Right atrium auricular region (tissue), 2 donors: Measurements from ENCODE around the gene OGFR. TPM values are rescaled to one million over a fixed set of nuclear protein-coding genes. Genes with fewer than 3 reads are reported as not detected.

Experiments
- DNase-seq: peaks from one replicate; pipeline ENCODE4 v3.0.0-alpha.2; 2019; ENCODE audit warnings: low spot score
- H3K27ac ChIP-seq, 2 donors: fragments of 200-600 bp; sonication (generic); 1 replicate in 1 of 2; 2 replicates in 1 of 2; pipeline ENCODE4 v1.5.1; 2016 to 2019
- H3K27me3 ChIP-seq, 2 donors: fragments of 200-600 bp; sonication (generic); one replicate each; pipeline versions ENCODE4 v1.5.1 to v1.6.0; 2017 to 2019
- H3K36me3 ChIP-seq: fragments of 200-600 bp; sonication (generic); one replicate; pipeline ENCODE4 v1.5.1; 2016
- H3K4me1 ChIP-seq, 2 donors: fragments of 200-600 bp; sonication (generic); one replicate each; pipeline versions ENCODE4 v1.5.1 to v1.6.0; 2017 to 2019
- H3K4me3 ChIP-seq, 2 donors: fragments of 200-600 bp; sonication (generic); 1 replicate in 1 of 2; 2 replicates in 1 of 2; pipeline ENCODE4 v1.5.1; 2017 to 2019; ENCODE audit warnings: mild to moderate bottlenecking in 1 of 2, moderate library complexity in 1 of 2
- H3K9me3 ChIP-seq, 2 donors: fragments of 200-600 bp; sonication (generic); one replicate each; pipeline ENCODE4 v1.5.1; 2019
- total RNA-seq, 2 donors: library from RNA; depleted of rRNA; stranded (reverse); fragments of >200 nt; gene quantifications; one replicate each; pipeline ENCODE4 v1.1.0, GENCODE V29; 2016
- TF ChIP-seq, protein P1 (sequence below), 2 donors: fragments of 200-600 bp; sonication (generic); IDR thresholded peaks; one replicate each; pipeline ENCODE4 v1.5.1; 2019; ENCODE audit warnings: antibody characterized with exemption in 2 of 2

The OGFR gene
- total RNA-seq, 2 donors from 2014 or later: 17.3 to 31.2 TPM

DNA sequence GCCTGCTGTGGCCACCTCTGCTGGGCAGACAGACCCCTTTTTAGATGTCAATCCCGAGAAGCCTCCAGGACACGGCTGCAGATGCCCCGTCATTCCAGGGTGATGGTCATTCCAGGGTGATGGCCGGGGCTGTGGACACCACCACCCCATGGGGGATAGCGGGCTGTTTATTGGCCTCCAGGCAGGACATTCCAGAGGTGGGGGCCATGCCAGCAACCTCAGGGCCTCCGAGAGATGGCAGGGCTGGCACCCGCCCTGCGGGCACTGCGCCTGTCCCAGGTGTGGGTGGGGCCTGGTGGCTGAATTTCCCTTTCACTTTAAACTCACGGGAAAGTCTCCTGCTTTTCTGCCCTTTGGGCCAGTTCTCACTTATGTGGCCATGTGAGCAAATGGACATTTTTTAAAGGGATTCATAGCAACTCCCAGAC is 26.7 kb downstream of the OGFR start:
- peaks cover 0 to 6% of the 10 kb centered on the region in 2 donors for H3K4me1 ChIP-seq
- H3K36me3 ChIP-seq: no peaks in the 10 kb centered on the region
- no peak for DNase-seq
- no peaks in the 10 kb centered on the region for H3K9me3 ChIP-seq
- no peak overlapping the region for H3K4me3 ChIP-seq
- H3K27ac ChIP-seq: no peak overlapping the region
- no peaks in the 10 kb centered on the region for H3K27me3 ChIP-seq
- TF ChIP-seq, protein P1, sequence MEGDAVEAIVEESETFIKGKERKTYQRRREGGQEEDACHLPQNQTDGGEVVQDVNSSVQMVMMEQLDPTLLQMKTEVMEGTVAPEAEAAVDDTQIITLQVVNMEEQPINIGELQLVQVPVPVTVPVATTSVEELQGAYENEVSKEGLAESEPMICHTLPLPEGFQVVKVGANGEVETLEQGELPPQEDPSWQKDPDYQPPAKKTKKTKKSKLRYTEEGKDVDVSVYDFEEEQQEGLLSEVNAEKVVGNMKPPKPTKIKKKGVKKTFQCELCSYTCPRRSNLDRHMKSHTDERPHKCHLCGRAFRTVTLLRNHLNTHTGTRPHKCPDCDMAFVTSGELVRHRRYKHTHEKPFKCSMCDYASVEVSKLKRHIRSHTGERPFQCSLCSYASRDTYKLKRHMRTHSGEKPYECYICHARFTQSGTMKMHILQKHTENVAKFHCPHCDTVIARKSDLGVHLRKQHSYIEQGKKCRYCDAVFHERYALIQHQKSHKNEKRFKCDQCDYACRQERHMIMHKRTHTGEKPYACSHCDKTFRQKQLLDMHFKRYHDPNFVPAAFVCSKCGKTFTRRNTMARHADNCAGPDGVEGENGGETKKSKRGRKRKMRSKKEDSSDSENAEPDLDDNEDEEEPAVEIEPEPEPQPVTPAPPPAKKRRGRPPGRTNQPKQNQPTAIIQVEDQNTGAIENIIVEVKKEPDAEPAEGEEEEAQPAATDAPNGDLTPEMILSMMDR (IDR thresholded peaks at IDR 0.05): no peak

DNA sequence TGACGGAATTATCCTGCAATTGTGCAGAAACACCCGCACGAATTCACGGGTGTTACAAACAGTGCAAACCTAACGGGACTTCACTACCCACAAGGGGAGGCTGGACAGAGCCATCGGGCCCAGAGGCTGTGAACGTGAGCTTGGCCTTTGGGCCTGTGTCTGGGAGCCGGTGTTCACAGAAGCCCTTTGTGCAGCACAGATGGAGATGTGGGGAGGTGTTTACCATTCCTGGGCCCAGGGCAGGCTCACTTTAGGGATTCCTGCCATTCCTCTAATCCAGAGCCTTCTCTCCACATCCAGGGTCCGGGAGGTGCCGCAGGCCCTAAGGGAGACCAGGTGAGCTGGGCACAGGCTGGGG is 27.2 kb downstream of the OGFR start:
- H3K27me3 ChIP-seq: no peaks in the 10 kb centered on the region
- no peak overlapping the region for H3K4me3 ChIP-seq
- TF ChIP-seq, protein P1 (IDR thresholded peaks at IDR 0.05): no peak
- no peak for DNase-seq
- peaks cover 0 to 6% of the 10 kb centered on the region in 2 donors for H3K4me1 ChIP-seq
- H3K9me3 ChIP-seq: no peaks in the 10 kb centered on the region
- no peaks in the 10 kb centered on the region for H3K36me3 ChIP-seq
- no peak overlapping the region for H3K27ac ChIP-seq

DNA sequence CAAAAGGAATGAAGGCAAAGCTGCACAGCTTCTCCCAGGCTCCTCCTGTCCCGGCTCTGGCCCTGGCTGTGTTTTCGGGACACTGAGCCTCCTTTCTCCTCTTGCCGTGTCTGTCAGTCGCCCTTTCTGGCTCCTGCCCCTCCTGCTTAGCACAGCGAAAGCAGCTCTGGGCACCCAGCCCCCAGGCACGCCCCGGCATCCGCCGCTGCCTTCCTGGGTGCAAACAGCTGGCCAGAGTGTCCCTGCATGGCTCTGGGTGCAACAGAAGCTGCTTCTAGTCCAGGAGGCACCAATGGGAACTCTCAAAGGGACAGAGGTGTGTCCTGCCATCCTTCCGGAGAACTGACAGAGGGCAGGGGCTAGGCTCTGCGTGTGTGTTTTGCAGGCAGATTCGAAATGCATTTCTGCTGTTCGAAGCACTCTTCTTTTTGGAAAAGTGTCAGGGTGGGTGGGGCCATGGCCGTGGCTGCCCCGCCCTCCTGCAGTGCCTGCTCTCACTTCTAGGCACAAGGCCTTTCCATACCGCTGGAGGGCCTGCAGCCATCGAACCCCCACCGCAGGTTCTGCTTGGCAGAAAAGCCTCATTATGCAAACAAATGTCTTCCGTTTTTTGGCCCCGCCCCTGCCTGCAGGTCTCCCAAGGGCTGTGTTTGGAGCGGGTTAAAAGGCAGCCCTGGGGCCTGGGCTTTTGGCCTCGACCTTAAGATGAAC is 27.7 kb downstream of the OGFR start:
- H3K27me3 ChIP-seq: no peaks in the 10 kb centered on the region
- no peak overlapping the region for H3K27ac ChIP-seq
- peaks cover 0 to 6% of the 10 kb centered on the region in 2 donors for H3K4me1 ChIP-seq
- DNase-seq: no peak
- TF ChIP-seq, protein P1 (IDR thresholded peaks at IDR 0.05): no peak
- H3K36me3 ChIP-seq: no peaks in the 10 kb centered on the region
- no peak overlapping the region for H3K4me3 ChIP-seq
- H3K9me3 ChIP-seq: no peaks in the 10 kb centered on the region

DNA sequence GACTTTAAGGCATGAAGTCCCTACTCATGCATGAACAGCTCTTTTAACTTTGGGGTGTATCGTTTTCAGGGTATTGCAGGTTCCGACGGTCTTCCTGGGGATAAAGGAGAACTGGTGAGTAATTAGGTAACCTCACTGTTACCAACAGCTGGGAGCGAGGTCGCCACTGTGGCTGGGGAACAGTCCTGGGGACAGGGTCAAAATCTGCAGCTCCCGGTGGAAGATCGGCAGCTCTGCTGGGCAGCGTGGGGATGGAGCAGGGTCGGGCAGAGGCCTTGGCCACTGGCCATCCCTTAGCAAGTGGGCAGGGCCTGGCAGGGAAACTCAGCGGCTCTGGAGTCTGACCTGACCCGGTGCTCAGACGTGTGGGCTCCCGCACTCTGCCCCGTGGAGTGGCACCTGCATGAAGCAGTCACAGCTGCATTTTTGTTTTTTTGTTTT is 28.3 kb downstream of the OGFR start:
- DNase-seq: no peak
- H3K36me3 ChIP-seq: no peaks in the 10 kb centered on the region
- H3K4me3 ChIP-seq: no peak overlapping the region
- no peaks in the 10 kb centered on the region for H3K9me3 ChIP-seq
- H3K27ac ChIP-seq: no peak overlapping the region
- TF ChIP-seq, protein P1 (IDR thresholded peaks at IDR 0.05): no peak
- H3K4me1 ChIP-seq: peaks cover 0 to 6% of the 10 kb centered on the region in 2 donors
- H3K27me3 ChIP-seq: no peaks in the 10 kb centered on the region

DNA sequence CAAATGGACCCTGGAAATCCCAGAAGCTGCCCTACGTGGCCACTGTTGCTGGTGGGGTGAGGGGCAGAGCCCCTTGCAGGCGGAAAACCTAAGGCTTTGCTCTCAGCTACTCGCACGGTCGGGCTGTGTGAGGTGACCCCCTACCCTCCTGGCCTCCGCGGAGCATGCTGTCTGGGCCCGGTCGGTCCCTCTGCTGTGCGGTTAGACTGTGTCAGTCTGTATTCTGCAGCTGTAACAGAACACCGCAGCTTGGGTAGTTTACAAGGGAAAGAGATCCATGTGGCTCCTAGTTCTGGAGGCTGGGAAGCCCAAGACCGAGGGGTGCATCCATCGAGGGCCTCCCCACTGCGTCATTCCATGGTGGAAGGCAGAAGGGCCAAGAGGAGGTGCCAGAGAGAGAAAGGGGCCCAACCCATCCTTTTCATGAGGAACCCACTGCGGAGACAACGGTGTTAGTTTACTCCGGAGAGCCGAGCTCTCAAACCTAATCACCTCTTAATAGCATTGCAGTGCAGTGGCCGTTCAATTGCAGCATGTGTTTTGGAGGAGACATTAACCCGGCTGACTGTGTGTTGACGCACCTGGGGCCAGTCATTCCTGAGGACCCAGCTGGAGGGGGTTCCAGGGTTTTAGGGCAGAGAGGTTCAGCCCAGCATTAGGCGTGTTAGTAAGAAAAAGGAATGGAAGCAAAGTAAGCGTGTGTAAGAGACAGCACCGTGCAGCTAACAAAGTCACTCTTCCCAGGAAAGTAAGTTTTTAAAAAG is 30.5 kb downstream of the OGFR start:
- H3K36me3 ChIP-seq: no peaks in the 10 kb centered on the region
- no peaks in the 10 kb centered on the region for H3K27me3 ChIP-seq
- TF ChIP-seq, protein P1 (IDR thresholded peaks at IDR 0.05): no peak
- H3K4me1 ChIP-seq: peaks cover 0 to 6% of the 10 kb centered on the region in 2 donors
- H3K27ac ChIP-seq: no peak overlapping the region
- DNase-seq: no peak
- no peaks in the 10 kb centered on the region for H3K9me3 ChIP-seq
- no peak overlapping the region for H3K4me3 ChIP-seq
